H1 (cell line): Measurements from ENCODE around the gene TMEM164. TPM values are rescaled to one million over a fixed set of nuclear protein-coding genes. Genes with fewer than 3 reads are reported as not detected.

Experiments used
- CTCF ChIA-PET: fragments of 300-600 bp; sonication (Branson Sonifier 250); formaldehyde crosslinking; loops from one replicate; lab custom pipeline; 2021; ENCODE audit not compliant: partially characterized antibody; lab: Charles Lee
- POLR2A ChIA-PET: fragments of 300-600 bp; sonication (Branson Sonifier 250); formaldehyde crosslinking; loops from one replicate; lab custom pipeline; 2021; ENCODE audit warnings: inconsistent platforms; ENCODE audit not compliant: partially characterized antibody; lab: Charles Lee
- DNase-seq, 2 experiments: peaks; one replicate each; pipeline versions ENCODE4 v3.0.0 to v3.0.0-alpha.2; 2010 to 2022; ENCODE audit warnings: low spot score in 2 of 2, low read depth in 1 of 2, mixed read lengths in 1 of 2
- FAIRE-seq: peaks from 2 replicates; lab custom pipeline; 2011; peaks lifted over from hg19 to GRCh38; lab: Jason Lieb, UNC
- H2AFZ ChIP-seq: 2 replicates; pipeline ENCODE4 v1.8.1; 2012; ENCODE audit warnings: low read length, inconsistent platforms
- H2AK5ac ChIP-seq: 2 replicates; pipeline ENCODE4 v1.6.1; 2013; ENCODE audit warnings: low read depth, low read length
- H2BK120ac ChIP-seq: replicated peaks from 2 replicates; pipeline ENCODE3; 2013; ENCODE audit warnings: low read depth, low read length, inconsistent platforms
- H2BK12ac ChIP-seq: 2 replicates; pipeline ENCODE4 v1.6.1; 2013; ENCODE audit warnings: low read depth, low read length
- H2BK15ac ChIP-seq: 2 replicates; pipeline ENCODE4 v1.6.1; 2013; ENCODE audit warnings: low read length
- H2BK20ac ChIP-seq: 2 replicates; pipeline ENCODE4 v1.6.1; 2013; ENCODE audit warnings: low read length
- H2BK5ac ChIP-seq: 2 replicates; pipeline ENCODE4 v1.6.1; 2013; ENCODE audit warnings: low read depth, low read length
- H3K14ac ChIP-seq: 2 replicates; pipeline ENCODE4 v1.6.1; 2013; ENCODE audit warnings: inconsistent platforms; ENCODE audit not compliant: insufficient read length
- H3K18ac ChIP-seq: 2 replicates; pipeline ENCODE4 v1.6.1; 2013; ENCODE audit warnings: low read length; ENCODE audit errors: extremely low read depth
- H3K23ac ChIP-seq: 2 replicates; pipeline ENCODE4 v1.6.1; 2013; ENCODE audit warnings: inconsistent platforms; ENCODE audit not compliant: insufficient read length
- H3K23me2 ChIP-seq: 2 replicates; pipeline ENCODE4 v1.6.1; 2013; ENCODE audit warnings: low read depth, low read length
- H3K27ac ChIP-seq: 2 replicates; pipeline ENCODE4 v1.6.1; 2011; ENCODE audit warnings: low read depth, low read length, inconsistent platforms
- H3K27me3 ChIP-seq, 4 experiments: replicated peaks in 1 of 4; 1 replicate in 1 of 4; 2 replicates in 3 of 4; pipeline versions ENCODE4 v1.6.1 to v1.8.1; 2011 to 2013; ENCODE audit warnings: low read length in 3 of 4, mild to moderate bottlenecking in 3 of 4, inconsistent platforms in 2 of 4, mixed read lengths in 2 of 4, moderate library complexity in 1 of 4; ENCODE audit not compliant: control insufficient read depth in 3 of 4, insufficient read depth in 3 of 4; ENCODE audit errors: extremely low read depth in 1 of 4
- H3K36me3 ChIP-seq, 4 experiments: 2 replicates each; pipeline versions ENCODE4 v1.6.1 to v1.8.1; 2011 to 2013; ENCODE audit warnings: mild to moderate bottlenecking in 4 of 4, low read length in 3 of 4, moderate library complexity in 2 of 4, control low read depth in 1 of 4, inconsistent platforms in 1 of 4; ENCODE audit not compliant: insufficient read depth in 4 of 4, control insufficient read depth in 2 of 4
- H3K4ac ChIP-seq: replicated peaks from 2 replicates; pipeline ENCODE3; 2013; ENCODE audit warnings: low read length, low read depth, mixed read lengths, inconsistent platforms; ENCODE audit not compliant: insufficient read length
- H3K4me1 ChIP-seq, 4 experiments: replicated peaks in 1 of 4; 1 replicate in 1 of 4; 2 replicates in 3 of 4; pipeline versions ENCODE4 v1.6.1 to v1.8.1; 2011 to 2013; ENCODE audit warnings: low read length in 3 of 4, inconsistent platforms in 2 of 4, mixed read lengths in 1 of 4; ENCODE audit not compliant: insufficient read depth in 4 of 4, control insufficient read depth in 3 of 4
- H3K4me2 ChIP-seq, 2 experiments: 2 replicates each; pipeline versions ENCODE4 v1.6.1 to v1.8.1; 2011 to 2013; ENCODE audit warnings: low read depth in 2 of 2, low read length in 2 of 2, control low read depth in 1 of 2, inconsistent platforms in 1 of 2, mild to moderate bottlenecking in 1 of 2; ENCODE audit not compliant: insufficient read depth in 1 of 2
- H3K4me3 ChIP-seq, 4 experiments: fragments of 200-600, 300-600 bp in 1 of 4; sonication (generic), shearing (Covaris generic), sonication (Bioruptor Twin) in 1 of 4; 2 replicates each; pipeline versions ENCODE4 v1.5.1 to v1.8.1; 2011 to 2016; ENCODE audit warnings: low read length in 4 of 4, low read depth in 3 of 4, control low read depth in 2 of 4, inconsistent platforms in 2 of 4, mild to moderate bottlenecking in 2 of 4, mixed read lengths in 1 of 4, moderate library complexity in 1 of 4; ENCODE audit not compliant: insufficient read depth in 2 of 4; ENCODE audit errors: extremely low read depth in 1 of 4
- H3K56ac ChIP-seq: replicated peaks from 2 replicates; pipeline ENCODE3; 2013; ENCODE audit warnings: low read depth, mild to moderate bottlenecking, mixed read lengths, low read length, inconsistent platforms; ENCODE audit not compliant: insufficient read length
- H3K79me1 ChIP-seq: 2 replicates; pipeline ENCODE4 v1.6.1; 2013; ENCODE audit warnings: low read depth, low read length, control low read depth
- H3K79me2 ChIP-seq, 2 experiments: 2 replicates each; pipeline versions ENCODE4 v1.6.1 to v1.8.1; 2012 to 2013; ENCODE audit warnings: low read length in 2 of 2, mild to moderate bottlenecking in 2 of 2, inconsistent platforms in 1 of 2; ENCODE audit not compliant: insufficient read depth in 2 of 2, control insufficient read depth in 1 of 2
- H3K9ac ChIP-seq, 4 experiments: replicated peaks in 1 of 4; 1 replicate in 1 of 4; 2 replicates in 3 of 4; pipeline versions ENCODE4 v1.6.1 to v1.8.1; 2011 to 2013; ENCODE audit warnings: low read depth in 3 of 4, low read length in 3 of 4, control low read depth in 2 of 4, mild to moderate bottlenecking in 2 of 4, moderate library complexity in 2 of 4, inconsistent platforms in 1 of 4; ENCODE audit errors: extremely low read depth in 1 of 4
- H3K9me3 ChIP-seq, 2 experiments: 2 replicates each; pipeline versions ENCODE4 v1.6.1 to v1.8.1; 2012 to 2013; ENCODE audit warnings: mild to moderate bottlenecking in 2 of 2, moderate library complexity in 2 of 2, control low read depth in 1 of 2, inconsistent platforms in 1 of 2, low read depth in 1 of 2, low read length in 1 of 2, mixed read lengths in 1 of 2; ENCODE audit not compliant: insufficient read depth in 2 of 2
- H4K20me1 ChIP-seq, 2 experiments: replicated peaks in 1 of 2; 2 replicates each; pipeline versions ENCODE3 to v1.8.1; 2011 to 2013; ENCODE audit warnings: inconsistent platforms in 2 of 2, low read length in 2 of 2, mild to moderate bottlenecking in 1 of 2; ENCODE audit not compliant: insufficient read depth in 2 of 2, control insufficient read depth in 1 of 2
- H4K5ac ChIP-seq: 2 replicates; pipeline ENCODE4 v1.6.1; 2013; ENCODE audit warnings: low read length, low read depth, mixed read lengths, inconsistent platforms; ENCODE audit not compliant: insufficient read length
- H4K8ac ChIP-seq: 2 replicates; pipeline ENCODE4 v1.8.0; 2013; ENCODE audit warnings: mild to moderate bottlenecking, moderate library complexity, low read length, inconsistent platforms; ENCODE audit not compliant: insufficient read depth; ENCODE audit errors: extremely low read depth
- H4K91ac ChIP-seq: replicated peaks from 2 replicates; pipeline ENCODE3; 2013; ENCODE audit warnings: low read length, mixed read lengths, inconsistent platforms; ENCODE audit not compliant: insufficient read length
- BRCA1 ChIP-seq: IDR thresholded peaks from 2 replicates; pipeline ENCODE4 v1.6.1; 2012; ENCODE audit warnings: low read depth, low read length, improper control_type of control experiment
- CBX8 ChIP-seq: fragments of 300-800, 300-1000 bp; sonication (generic); IDR thresholded peaks from 2 replicates; pipeline ENCODE4 v1.7.1; 2016; ENCODE audit warnings: low read depth, low read length, borderline replicate concordance
- CREB1 ChIP-seq: IDR thresholded peaks from 2 replicates; pipeline ENCODE4 v1.6.1; 2012; ENCODE audit warnings: inconsistent platforms
- RAD21 ChIP-seq, 2 experiments: IDR thresholded peaks in 1 of 2; conservative IDR thresholded peaks in 1 of 2; 2 replicates each; pipeline ENCODE4 v1.6.1; 2011; ENCODE audit warnings: low read depth in 2 of 2, low read length in 2 of 2, improper control_type of control experiment in 1 of 2, inconsistent platforms in 1 of 2, mild to moderate bottlenecking in 1 of 2, moderate library complexity in 1 of 2
- SIN3A ChIP-seq, 2 experiments: IDR thresholded peaks in 1 of 2; conservative IDR thresholded peaks in 1 of 2; 2 replicates each; pipeline ENCODE4 v1.6.1; 2011 to 2012; ENCODE audit warnings: low read length in 2 of 2, improper control_type of control experiment in 1 of 2, low read depth in 1 of 2, mild to moderate bottlenecking in 1 of 2
- SIX5 ChIP-seq: IDR thresholded peaks from 2 replicates; pipeline ENCODE4 v1.6.1; 2011; ENCODE audit warnings: mild to moderate bottlenecking, low read depth, low read length
- TAF1 ChIP-seq: IDR thresholded peaks from 2 replicates; pipeline ENCODE4 v1.6.1; 2011; ENCODE audit warnings: mild to moderate bottlenecking, low read depth, low read length
- WGBS, 2 experiments: shearing (Covaris generic) in 1 of 2; methylation state at CpG; one replicate each; pipeline versions ENCODE4 v1.1.6 to v1.1.7; 2013 to 2015; ENCODE audit warnings: low lambda C conversion rate in 2 of 2, mixed read lengths in 2 of 2, inconsistent platforms in 1 of 2, low coverage in 1 of 2, missing lambda C conversion rate in 1 of 2; ENCODE audit not compliant: insufficient replicate concordance in 2 of 2, insufficient coverage in 1 of 2, insufficient read length in 1 of 2; ENCODE audit errors: extremely low coverage in 1 of 2, missing lambda C conversion rate in 1 of 2; 5-methylcytosine and 5-hydroxymethylcytosine counted together
- polyA plus RNA-seq, 7 experiments: library from polyadenylated mRNA; depleted of rRNA in 3 of 7; stranded (reverse) in 5 of 7; unstranded in 2 of 7; fragments of >200 nt in 5 of 7; fragments of 200-250 nt in 2 of 7; gene quantifications; 1 replicate in 5 of 7; 2 replicates in 1 of 7; 4 replicates in 1 of 7; pipeline versions ENCODE4 v1.2.1 to v1.2.3, GENCODE V29; 2011 to 2013; ENCODE audit warnings: missing spikeins in 2 of 7, mixed read lengths in 2 of 7
- total RNA-seq: library from RNA; stranded (reverse); fragmentation: NEBNext Ultra II Directional; extraction: Animal tissue kit (Norgen Biotek cat#: 25700); gene quantifications from 2 replicates; pipeline ENCODE4 v1.2.1, GENCODE V29; 2021

TMEM164 gene
- total and polyA plus RNA-seq, 2 of the 8 experiments (the other 6 are each of a cell fraction or from before 2014, with no cell fraction given) = 7.3 to 14.8 TPM

GRCh38 chrX:110218591-110218990, 215.7 kb downstream of the TMEM164 start:
- Histone ChIP-seq H2BK15ac (no peak overlapping the region), H3K4me2 (no peak overlapping the region), H3K4ac (no peak overlapping the region), H3K9ac (no peak overlapping the region), H3K18ac (no peak overlapping the region), H3K27ac (no peak overlapping the region), H3K56ac (no peak overlapping the region), H3K23ac (no peak overlapping the region), H4K5ac (no peak overlapping the region), H3K36me3 (no peaks in the 10 kb centered on the region; a peak in 1 of 8 replicates), H4K8ac (no peak overlapping the region), H2BK120ac (no peak overlapping the region), H3K14ac (no peak overlapping the region), H2BK20ac (no peak overlapping the region), H2BK5ac (no peak overlapping the region), H3K4me1 (no peaks in the 10 kb centered on the region), H3K79me2 (no peaks in the 10 kb centered on the region), H2AFZ (no peak overlapping the region), H3K4me3 (no peak overlapping the region), H3K79me1 (no peaks in the 10 kb centered on the region), H3K27me3 (no peaks in the 10 kb centered on the region), H2BK12ac (no peak overlapping the region), H3K23me2 (no peaks in the 10 kb centered on the region), H2AK5ac (no peak overlapping the region), H4K20me1 (no peaks in the 10 kb centered on the region), H4K91ac (no peak overlapping the region), H3K9me3 (no peaks in the 10 kb centered on the region)
- ChIA-PET CTCF (no interaction called here), POLR2A (no interaction called here)
- DNase-seq (no peak), FAIRE-seq (no peak)
- 76% methylated on average over 2 of the region's 2 CpGs; no CpG with 5 or more reads in 1 of the 2 experiments for WGBS, 2 experiments
- TF ChIP-seq RAD21 (IDR thresholded peaks at IDR 0.05 in 1 of 2, conservative IDR thresholded peaks at IDR 0.05 in 1 of 2; ENCODE audit: low read depth in 2 of 2, low read length in 2 of 2) (no peak), CREB1 (no peak), TAF1 (no peak), SIX5 (no peak), BRCA1 (no peak), CBX8 (no peak), SIN3A (conservative IDR thresholded peaks at IDR 0.05 in 1 of 2, IDR thresholded peaks at IDR 0.05 in 1 of 2; ENCODE audit: low read depth in 1 of 2, low read length in 2 of 2) (no peak)
- TF ChIP-seq, all 59 proteins: peak for 0
